Measurements from ENCODE around the gene DYNC2I2. TPM values are rescaled to one million over a fixed set of nuclear protein-coding genes. Genes with fewer than 3 reads are reported as not detected.

DYNC2I2 gene
- total and polyA plus RNA-seq, 10 of the 15 experiments (the other 5 are each of a cell fraction or from before 2014, with no cell fraction given), result 0.89 to 118 (median 47.9) TPM

- ChIA-PET CTCF (no interaction called here), POLR2A (no interaction called here), RAD21 (ENCODE audit: unreplicated experiment) (interaction anchor here (1.1 kb wide), 1 partner anchor 16 kb away, joined by 3 read pairs; no protein-coding TSS in a partner anchor), SMC1A (ENCODE audit: uncharacterized antibody, unreplicated experiment) (no interaction called here)
- intact Hi-C loops (cut with micrococcal nuclease; ENCODE audit: unreplicated experiment), result no loop called here
- TF ChIP-seq BCL3 (IDR thresholded peaks at IDR 0.05; ENCODE audit: borderline replicate concordance, insufficient read depth, low read depth, low read length, poor library complexity, severe bottlenecking), result no peak
- TF ChIP-seq CBX5 (IDR thresholded peaks at IDR 0.05; ENCODE audit: low read depth), result no peak
- no peak for TF ChIP-seq YBX1 (IDR thresholded peaks at IDR 0.05)
- TF ChIP-seq FOXM1 (IDR thresholded peaks at IDR 0.05; ENCODE audit: low read depth, low read length), result no peak
- TF ChIP-seq ZNF384 (IDR thresholded peaks at IDR 0.05; ENCODE audit: borderline replicate concordance, low read depth, low read length), result no peak
- TF ChIP-seq CEBPB (IDR thresholded peaks at IDR 0.05; ENCODE audit: borderline replicate concordance in 1 of 2, low read depth in 2 of 2, low read length in 2 of 2), result no peak
- TF ChIP-seq, protein P1, sequence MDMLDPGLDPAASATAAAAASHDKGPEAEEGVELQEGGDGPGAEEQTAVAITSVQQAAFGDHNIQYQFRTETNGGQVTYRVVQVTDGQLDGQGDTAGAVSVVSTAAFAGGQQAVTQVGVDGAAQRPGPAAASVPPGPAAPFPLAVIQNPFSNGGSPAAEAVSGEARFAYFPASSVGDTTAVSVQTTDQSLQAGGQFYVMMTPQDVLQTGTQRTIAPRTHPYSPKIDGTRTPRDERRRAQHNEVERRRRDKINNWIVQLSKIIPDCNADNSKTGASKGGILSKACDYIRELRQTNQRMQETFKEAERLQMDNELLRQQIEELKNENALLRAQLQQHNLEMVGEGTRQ (IDR thresholded peaks at IDR 0.05; ENCODE audit: borderline replicate concordance, low read depth, low read length), result no peak
- no peak for TF ChIP-seq ZNF207 (IDR thresholded peaks at IDR 0.05; ENCODE audit: borderline replicate concordance)
- TF ChIP-seq, protein P2, sequence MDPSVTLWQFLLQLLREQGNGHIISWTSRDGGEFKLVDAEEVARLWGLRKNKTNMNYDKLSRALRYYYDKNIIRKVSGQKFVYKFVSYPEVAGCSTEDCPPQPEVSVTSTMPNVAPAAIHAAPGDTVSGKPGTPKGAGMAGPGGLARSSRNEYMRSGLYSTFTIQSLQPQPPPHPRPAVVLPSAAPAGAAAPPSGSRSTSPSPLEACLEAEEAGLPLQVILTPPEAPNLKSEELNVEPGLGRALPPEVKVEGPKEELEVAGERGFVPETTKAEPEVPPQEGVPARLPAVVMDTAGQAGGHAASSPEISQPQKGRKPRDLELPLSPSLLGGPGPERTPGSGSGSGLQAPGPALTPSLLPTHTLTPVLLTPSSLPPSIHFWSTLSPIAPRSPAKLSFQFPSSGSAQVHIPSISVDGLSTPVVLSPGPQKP (IDR thresholded peaks at IDR 0.05; ENCODE audit: low read depth, low read length), result no peak
- TF ChIP-seq SUZ12 (IDR thresholded peaks at IDR 0.05; ENCODE audit: unreplicated experiment), result no peak
- TF ChIP-seq, protein P3, sequence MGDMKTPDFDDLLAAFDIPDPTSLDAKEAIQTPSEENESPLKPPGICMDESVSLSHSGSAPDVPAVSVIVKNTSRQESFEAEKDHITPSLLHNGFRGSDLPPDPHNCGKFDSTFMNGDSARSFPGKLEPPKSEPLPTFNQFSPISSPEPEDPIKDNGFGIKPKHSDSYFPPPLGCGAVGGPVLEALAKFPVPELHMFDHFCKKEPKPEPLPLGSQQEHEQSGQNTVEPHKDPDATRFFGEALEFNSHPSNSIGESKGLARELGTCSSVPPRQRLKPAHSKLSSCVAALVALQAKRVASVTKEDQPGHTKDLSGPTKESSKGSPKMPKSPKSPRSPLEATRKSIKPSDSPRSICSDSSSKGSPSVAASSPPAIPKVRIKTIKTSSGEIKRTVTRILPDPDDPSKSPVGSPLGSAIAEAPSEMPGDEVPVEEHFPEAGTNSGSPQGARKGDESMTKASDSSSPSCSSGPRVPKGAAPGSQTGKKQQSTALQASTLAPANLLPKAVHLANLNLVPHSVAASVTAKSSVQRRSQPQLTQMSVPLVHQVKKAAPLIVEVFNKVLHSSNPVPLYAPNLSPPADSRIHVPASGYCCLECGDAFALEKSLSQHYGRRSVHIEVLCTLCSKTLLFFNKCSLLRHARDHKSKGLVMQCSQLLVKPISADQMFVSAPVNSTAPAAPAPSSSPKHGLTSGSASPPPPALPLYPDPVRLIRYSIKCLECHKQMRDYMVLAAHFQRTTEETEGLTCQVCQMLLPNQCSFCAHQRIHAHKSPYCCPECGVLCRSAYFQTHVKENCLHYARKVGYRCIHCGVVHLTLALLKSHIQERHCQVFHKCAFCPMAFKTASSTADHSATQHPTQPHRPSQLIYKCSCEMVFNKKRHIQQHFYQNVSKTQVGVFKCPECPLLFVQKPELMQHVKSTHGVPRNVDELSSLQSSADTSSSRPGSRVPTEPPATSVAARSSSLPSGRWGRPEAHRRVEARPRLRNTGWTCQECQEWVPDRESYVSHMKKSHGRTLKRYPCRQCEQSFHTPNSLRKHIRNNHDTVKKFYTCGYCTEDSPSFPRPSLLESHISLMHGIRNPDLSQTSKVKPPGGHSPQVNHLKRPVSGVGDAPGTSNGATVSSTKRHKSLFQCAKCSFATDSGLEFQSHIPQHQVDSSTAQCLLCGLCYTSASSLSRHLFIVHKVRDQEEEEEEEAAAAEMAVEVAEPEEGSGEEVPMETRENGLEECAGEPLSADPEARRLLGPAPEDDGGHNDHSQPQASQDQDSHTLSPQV (IDR thresholded peaks at IDR 0.05), result no peak
- no TSS peak for BruUV-seq (replicated peaks)
- no peaks in the 10 kb centered on the region for H3K9me3 ChIP-seq (replicated peaks; ENCODE audit: control insufficient read depth, insufficient read depth, low read length)
- DNase-seq (ENCODE audit: low read depth, low spot score), result no peak
- H3K9ac ChIP-seq (ENCODE audit: control insufficient read depth, insufficient read depth, low read length), result no peak overlapping the region
- no peak overlapping the region for H2AFZ ChIP-seq (ENCODE audit: control insufficient read depth, low read depth, low read length)
- WGBS (ENCODE audit: insufficient coverage, insufficient replicate concordance, low lambda C conversion rate, missing lambda C conversion rate), result 90% methylated on average over 13 of the region's 13 CpGs
- no peaks in the 10 kb centered on the region for H3K4me1 ChIP-seq (ENCODE audit: control insufficient read depth, insufficient read depth, low read length)
- in situ Hi-C loops (cut with MboI), result no loop called here
- peaks cover 10 to 38% of the 10 kb centered on the region in 2 experiments; a peak in 3 of 4 replicates for H3K36me3 ChIP-seq (ENCODE audit: control insufficient read depth in 2 of 2, insufficient read depth in 2 of 2, low read length in 1 of 2)
- H3K27me3 ChIP-seq (replicated peaks in 1 of 2; ENCODE audit: control insufficient read depth in 2 of 2, insufficient read depth in 2 of 2, low read length in 1 of 2), result no peaks in the 10 kb centered on the region
- no peaks in the 10 kb centered on the region for H3K79me2 ChIP-seq (ENCODE audit: control insufficient read depth, insufficient read depth, low read length)
- H3K4me2 ChIP-seq (ENCODE audit: control insufficient read depth, insufficient read depth), result no peak overlapping the region
- no peaks in the 10 kb centered on the region; the same call in 1 of the 2 replicates for H4K20me1 ChIP-seq (ENCODE audit: control insufficient read depth, insufficient read depth)
- ATAC-seq, result no peak
- no peak overlapping the region for H3K27ac ChIP-seq (ENCODE audit: control insufficient read depth, insufficient read depth)
- H3K4me3 ChIP-seq, result no peak overlapping the region
- FAIRE-seq, result no peak
These were observed 28.7 kb downstream of the DYNC2I2 start for GRCh38 chr9:128627906-128628305.

All from GM12878 (cell line).